GM12878 (cell line): ENCODE data around the gene SIDT2.

ENCODE experiments used
- CHD4 ChIP-seq: fragments of 200-600 bp; sonication (generic); IDR thresholded peaks from 2 replicates; pipeline ENCODE4 v1.6.1; 2016; ENCODE audit warnings: mild to moderate bottlenecking
- CREM ChIP-seq: IDR thresholded peaks from 2 replicates; pipeline ENCODE4 v1.6.1; 2014; ENCODE audit warnings: antibody characterized with exemption, low read depth
- CTCF ChIP-seq, 3 experiments: IDR thresholded peaks in 2 of 3; conservative IDR thresholded peaks in 1 of 3; 2 replicates each; pipeline ENCODE4 v1.5.1; 2011; ENCODE audit warnings: low read depth in 3 of 3, low read length in 3 of 3, mild to moderate bottlenecking in 3 of 3, control low read depth in 2 of 3, moderate library complexity in 2 of 3, inconsistent platforms in 1 of 3, mixed read lengths in 1 of 3; ENCODE audit not compliant: control insufficient read depth in 2 of 3, insufficient read depth in 1 of 3; ENCODE audit errors: extremely low read depth in 1 of 3
- EGR1 ChIP-seq, 2 experiments: IDR thresholded peaks; 1 replicate in 1 of 2; 2 replicates in 1 of 2; pipeline ENCODE4 v1.6.1; 2011 to 2012; ENCODE audit warnings: low read depth in 2 of 2, low read length in 2 of 2, borderline replicate concordance in 1 of 2, mild to moderate bottlenecking in 1 of 2, moderate library complexity in 1 of 2
- FOXM1 ChIP-seq: IDR thresholded peaks from 2 replicates; pipeline ENCODE4 v1.6.1; 2012; ENCODE audit warnings: low read depth, mild to moderate bottlenecking, inconsistent platforms, low read length, moderate library complexity
- NFIC ChIP-seq: IDR thresholded peaks from 2 replicates; pipeline ENCODE4 v1.6.1; 2012; ENCODE audit warnings: low read depth, mild to moderate bottlenecking, inconsistent platforms, low read length, moderate library complexity
- PBX3 ChIP-seq: IDR thresholded peaks from 2 replicates; pipeline ENCODE4 v1.6.1; 2011; ENCODE audit warnings: mild to moderate bottlenecking, low read depth, low read length, moderate library complexity; ENCODE audit not compliant: insufficient replicate concordance
- SMC3 ChIP-seq: IDR thresholded peaks from 2 replicates; pipeline ENCODE4 v1.6.1; 2011; ENCODE audit warnings: low read length, improper control_type of control experiment, borderline replicate concordance
- ZNF24 ChIP-seq: fragments of 450-650 bp; IDR thresholded peaks from 2 replicates; pipeline ENCODE4 v1.6.1; 2017; ENCODE audit warnings: antibody characterized with exemption, mild to moderate bottlenecking
- TF ChIP-seq, protein P1 (sequence below): IDR thresholded peaks from 2 replicates; pipeline ENCODE4 v1.6.1; 2012; ENCODE audit warnings: low read depth, low read length, improper control_type of control experiment

DNA sequence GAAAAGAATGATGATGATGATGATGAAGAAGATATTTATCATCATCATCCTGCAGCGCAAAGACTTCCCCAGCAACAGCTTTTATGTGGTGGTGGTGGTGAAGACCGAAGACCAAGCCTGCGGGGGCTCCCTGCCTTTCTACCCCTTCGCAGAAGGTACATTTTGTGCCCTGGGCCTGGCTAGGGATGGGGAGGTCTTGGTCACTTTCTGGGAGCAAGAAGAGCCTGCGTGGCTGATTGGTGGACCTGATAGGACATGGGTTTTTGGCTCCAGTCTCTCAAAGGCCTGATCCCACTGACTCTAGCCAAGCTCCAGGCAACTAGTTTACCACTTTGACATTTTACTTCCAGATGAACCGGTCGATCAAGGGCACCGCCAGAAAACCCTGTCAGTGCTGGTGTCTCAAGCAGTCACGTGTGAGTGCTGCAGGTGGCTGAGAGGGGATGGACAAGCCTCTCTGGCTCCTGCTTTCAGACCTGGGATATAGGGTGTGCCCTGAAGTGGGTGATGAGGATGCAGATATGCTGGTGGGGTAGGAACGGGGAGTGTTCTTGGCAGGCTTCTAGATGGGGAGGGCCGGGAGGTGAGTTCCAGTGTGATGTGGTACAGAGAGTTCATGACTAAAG is 5.3 kb downstream of the SIDT2 start:
- no peak for TF ChIP-seq SMC3
- TF ChIP-seq CREM, result no peak
- no peak for TF ChIP-seq EGR1 (IDR thresholded peaks at IDR 0.05; ENCODE audit: borderline replicate concordance in 1 of 2, low read depth in 2 of 2, low read length in 2 of 2)
- TF ChIP-seq ZNF24, result no peak
- TF ChIP-seq CTCF (IDR thresholded peaks at IDR 0.05 in 2 of 3, conservative IDR thresholded peaks at IDR 0.05 in 1 of 3; ENCODE audit: control insufficient read depth in 2 of 3, extremely low read depth in 1 of 3, insufficient read depth in 1 of 3, low read depth in 3 of 3, low read length in 3 of 3), result no peak
- no peak for TF ChIP-seq FOXM1
- TF ChIP-seq, protein P1, sequence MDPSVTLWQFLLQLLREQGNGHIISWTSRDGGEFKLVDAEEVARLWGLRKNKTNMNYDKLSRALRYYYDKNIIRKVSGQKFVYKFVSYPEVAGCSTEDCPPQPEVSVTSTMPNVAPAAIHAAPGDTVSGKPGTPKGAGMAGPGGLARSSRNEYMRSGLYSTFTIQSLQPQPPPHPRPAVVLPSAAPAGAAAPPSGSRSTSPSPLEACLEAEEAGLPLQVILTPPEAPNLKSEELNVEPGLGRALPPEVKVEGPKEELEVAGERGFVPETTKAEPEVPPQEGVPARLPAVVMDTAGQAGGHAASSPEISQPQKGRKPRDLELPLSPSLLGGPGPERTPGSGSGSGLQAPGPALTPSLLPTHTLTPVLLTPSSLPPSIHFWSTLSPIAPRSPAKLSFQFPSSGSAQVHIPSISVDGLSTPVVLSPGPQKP, result no peak
- no peak for TF ChIP-seq NFIC
- TF ChIP-seq PBX3, result no peak
- no peak for TF ChIP-seq CHD4
